ENCODE results near the gene ID3. TPM values are rescaled to one million over a fixed set of nuclear protein-coding genes. Genes with fewer than 3 reads are reported as not detected.

ID3 gene
- total RNA-seq, 1 experiment from 2014 or later, result 119 TPM

DNA sequence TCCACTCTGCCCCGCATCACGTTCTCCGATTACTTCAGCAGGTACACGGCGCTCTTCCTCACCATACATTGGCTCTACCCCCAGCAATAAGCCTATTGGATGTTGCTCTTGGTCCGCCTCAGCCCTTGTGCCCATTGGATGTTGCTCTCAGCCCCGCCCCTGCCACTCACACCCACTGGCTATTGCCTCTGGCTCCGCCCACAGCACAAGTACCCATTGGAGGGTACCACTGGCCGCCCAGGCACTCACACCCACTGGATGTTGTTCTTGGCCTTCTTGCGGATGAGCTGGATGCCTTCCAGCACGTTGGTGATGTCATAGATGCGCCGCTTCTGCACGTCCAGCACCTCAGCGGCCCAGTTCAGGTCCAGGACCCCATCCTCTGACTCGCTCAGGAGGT is 37.7 kb downstream of the ID3 start:
- TF ChIP-seq CTCF (conservative IDR thresholded peaks at IDR 0.05), result no peak
- DNase-seq, result peak; percentile 60
- Histone ChIP-seq H3K27me3 (ENCODE audit: insufficient read depth, low read length) (no peaks in the 10 kb centered on the region), H3K4ac (ENCODE audit: low read depth, low read length) (no peak overlapping the region), H3K23me2 (ENCODE audit: insufficient read length, low read depth, low read length, poor library complexity, severe bottlenecking) (no peaks in the 10 kb centered on the region), H3K79me2 (ENCODE audit: insufficient read depth, low read length) (no peaks in the 10 kb centered on the region), H3K9me3 (ENCODE audit: control insufficient read depth, low read depth, low read length) (no peaks in the 10 kb centered on the region), H3K79me1 (ENCODE audit: insufficient read depth, low read depth, low read length, poor library complexity, severe bottlenecking) (no peaks in the 10 kb centered on the region), H2BK12ac (ENCODE audit: insufficient read length, low read depth, low read length) (no peak overlapping the region), H2AFZ (ENCODE audit: low read length) (no peak overlapping the region), H2BK120ac (ENCODE audit: low read depth, low read length, poor library complexity, severe bottlenecking) (no peak overlapping the region), H3K56ac (ENCODE audit: insufficient read length, low read depth, low read length) (no peak overlapping the region), H3K4me2 (ENCODE audit: insufficient read depth, insufficient read length, low read length) (no peak overlapping the region), H3K23ac (ENCODE audit: insufficient read length, low read depth, low read length) (no peak overlapping the region), H3T11ph (ENCODE audit: low read length) (no peak overlapping the region), H2AK5ac (ENCODE audit: insufficient read length, low read length) (no peak overlapping the region), H3K14ac (ENCODE audit: insufficient read depth, low read length) (no peak overlapping the region; the same call in 1 of the 2 replicates), H4K91ac (ENCODE audit: insufficient read length, low read depth, low read length) (no peak overlapping the region), H3K27ac (ENCODE audit: insufficient read length, low read depth, low read length) (no peak overlapping the region), H4K5ac (ENCODE audit: insufficient read length, low read depth, low read length) (no peak overlapping the region), H3K9ac (ENCODE audit: extremely low read depth, insufficient read length, low read length) (no peak overlapping the region), H2BK5ac (ENCODE audit: insufficient read length, low read length) (no peak overlapping the region), H4K8ac (replicated peaks; ENCODE audit: insufficient read length, low read depth, low read length) (no peak overlapping the region), H3K18ac (ENCODE audit: insufficient read length, low read depth, low read length) (no peak overlapping the region), H4K20me1 (ENCODE audit: control insufficient read depth, insufficient read depth, insufficient read length) (no peaks in the 10 kb centered on the region), H3K4me1 (ENCODE audit: insufficient read depth, low read length) (no peaks in the 10 kb centered on the region), H2BK15ac (ENCODE audit: low read depth, low read length) (no peak overlapping the region), H2BK20ac (ENCODE audit: low read depth, low read length, poor library complexity, severe bottlenecking) (no peak overlapping the region)
- Mint-ChIP-seq H3K27me3 (ENCODE audit: low read depth) (no peaks in the 10 kb centered on the region; the same call in 1 of the 2 replicates), H3K4me3 (no peak overlapping the region), H3K27ac (no peak overlapping the region), H3K36me3 (ENCODE audit: insufficient read depth in 1 of 3, low read depth in 3 of 3) (peaks cover 13 to 30% (median 21%) of the 10 kb centered on the region in 3 experiments; a peak in 6 of 7 replicates), H3K4me1 (peaks cover 15 to 18% of the 10 kb centered on the region in 2 experiments), H3K9me3 (no peaks in the 10 kb centered on the region)
- no CpG with 5 or more reads among the region's 16 CpGs for WGBS (ENCODE audit: extremely low coverage, insufficient read length, low lambda C conversion rate)
